Left lobe of liver (tissue), 1 donor: ENCODE measurements around the gene DERL3. TPM values are rescaled to one million over a fixed set of nuclear protein-coding genes. Genes with fewer than 3 reads are reported as not detected.

Experiments
- total RNA-seq: library from RNA; stranded (reverse); gene quantifications from one replicate; pipeline ENCODE4 v1.2.1, GENCODE V29; 2021
- donor health status: DM: no; HTN: yes; CAD: no.

DERL3 gene
- total RNA-seq, 1 donor from 2014 or later = 4.7 TPM

Other genes starting within 250 kb of the DERL3 start
- 0.18 TPM for gene DRICH1, start 206.7 kb downstream of the DERL3 start, total RNA-seq
- gene RGL4, start 148.0 kb downstream of the DERL3 start, total RNA-seq = not detected
- 0.96 TPM for gene ZNF70, start 87.9 kb downstream of the DERL3 start, total RNA-seq
- gene VPREB3, start 84.6 kb downstream of the DERL3 start, total RNA-seq = 0.40 TPM
- not detected for gene C22orf15, start 76.0 kb downstream of the DERL3 start, total RNA-seq
- gene CHCHD10, start 71.0 kb downstream of the DERL3 start, total RNA-seq = 320 TPM
- gene MMP11, start 66.2 kb downstream of the DERL3 start, total RNA-seq = 0.38 TPM
- gene SMARCB1, start 52.0 kb downstream of the DERL3 start, total RNA-seq = 25.7 TPM
- gene SLC2A11, start 18.9 kb upstream of the DERL3 start, total RNA-seq = 6.8 TPM
- gene MIF, start 55.4 kb upstream of the DERL3 start, total RNA-seq = 81.5 TPM
- 2.9 TPM for gene GSTT2B, start 122.2 kb upstream of the DERL3 start, total RNA-seq
- gene DDTL, start 127.9 kb upstream of the DERL3 start, total RNA-seq = not detected
- gene DDT, start 135.4 kb upstream of the DERL3 start, total RNA-seq = 366 TPM
- gene GSTT2, start 141.1 kb upstream of the DERL3 start, total RNA-seq = not detected
- not detected for gene GSTT4, start 166.4 kb upstream of the DERL3 start, total RNA-seq
- gene CABIN1, start 172.3 kb upstream of the DERL3 start, total RNA-seq = 22.4 TPM